DMS114 treated with DMSO at 0.1 percent for 48 hours (cell line): ENCODE data around the gene SRBD1.

ENCODE experiments used
- DNase-seq: peaks from one replicate; lab custom pipeline; 2025; ENCODE audit not compliant: unreplicated experiment; lab: John Stamatoyannopoulos, UW

Gene SRBD1

DNA sequence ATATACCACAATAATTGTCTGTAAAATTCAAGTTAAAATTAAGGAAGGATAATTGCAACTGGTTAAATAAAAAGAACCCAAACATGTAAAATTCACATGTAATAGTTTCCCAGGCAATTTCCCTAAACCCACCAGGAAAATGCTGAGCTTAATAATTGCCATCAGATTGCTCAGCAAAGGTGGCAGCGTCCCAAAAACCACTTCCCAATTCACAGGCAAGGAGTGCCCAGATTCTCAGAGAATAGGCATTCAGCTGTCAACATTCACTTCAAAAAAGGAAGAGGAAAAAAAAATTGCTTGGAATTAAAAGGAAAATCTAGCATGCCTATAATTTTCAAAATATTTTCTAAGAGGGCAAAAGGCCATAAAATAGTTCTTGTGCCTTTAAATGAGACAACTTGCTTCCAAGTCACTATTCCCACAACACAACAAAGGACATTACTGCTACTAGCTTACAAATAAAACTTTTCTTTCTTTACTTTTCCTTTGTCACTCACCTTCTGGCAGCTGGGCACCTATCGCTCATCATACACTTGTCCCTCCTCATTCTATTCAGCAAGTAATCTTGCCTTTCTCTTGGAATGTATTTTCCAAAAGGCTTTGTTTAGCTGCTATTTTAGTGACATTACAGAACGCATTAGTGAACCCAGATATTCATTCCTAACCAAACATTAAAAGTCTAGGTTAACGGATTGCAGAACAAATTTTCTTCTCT is 15.2 kb downstream of the SRBD1 start:
- no peak for DNase-seq

- no peak for DNase-seq
Measured at GRCh38 chr2:45591073-45591472, 20.0 kb downstream of the SRBD1 start.

- no peak for DNase-seq
Measured at GRCh38 chr2:45588158-45588829, 22.8 kb downstream of the SRBD1 start.

- no peak for DNase-seq
Measured at GRCh38 chr2:45586600-45586999, 24.5 kb downstream of the SRBD1 start.

- peak; percentile 33 for DNase-seq
Measured at GRCh38 chr2:45585267-45585861, 25.7 kb downstream of the SRBD1 start.

DNA sequence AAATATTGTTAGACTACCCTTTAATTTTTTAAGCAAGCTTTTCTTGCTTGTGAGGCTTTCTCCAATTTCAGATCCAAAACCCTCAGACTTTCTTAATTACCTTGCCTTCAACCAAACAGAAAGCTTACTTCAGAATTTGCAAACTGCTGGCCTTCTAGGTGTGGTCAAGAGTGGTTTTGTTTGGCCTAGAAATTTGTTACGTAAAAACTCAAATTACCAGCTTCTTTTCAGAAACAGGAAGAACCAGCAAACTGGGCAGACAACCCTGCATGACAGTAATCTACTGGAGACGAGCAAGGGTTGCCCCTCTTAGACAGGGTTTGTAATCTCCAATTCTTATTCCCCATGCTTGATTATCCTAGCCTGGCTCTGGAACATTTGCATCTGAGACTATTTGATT is 27.1 kb downstream of the SRBD1 start:
- no peak for DNase-seq

DNA sequence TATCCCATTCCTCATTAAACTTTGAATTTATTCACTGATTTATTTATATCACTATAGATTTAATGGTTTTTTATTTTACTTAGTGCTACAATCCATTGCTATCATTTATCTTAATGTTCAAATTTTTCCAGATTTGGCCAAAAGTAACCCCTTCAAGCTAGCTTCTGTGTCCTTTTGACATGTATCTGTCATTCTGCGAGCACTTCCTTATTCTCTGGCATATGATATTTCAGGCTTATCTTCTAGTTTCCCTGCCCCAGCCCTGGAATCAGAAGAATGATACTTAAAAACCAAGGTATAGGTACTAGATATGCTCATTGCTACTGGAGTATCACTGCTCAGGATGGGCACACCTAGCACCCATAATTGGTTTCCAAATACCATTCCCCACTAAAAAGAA is 28.5 kb downstream of the SRBD1 start:
- no peak for DNase-seq

DNA sequence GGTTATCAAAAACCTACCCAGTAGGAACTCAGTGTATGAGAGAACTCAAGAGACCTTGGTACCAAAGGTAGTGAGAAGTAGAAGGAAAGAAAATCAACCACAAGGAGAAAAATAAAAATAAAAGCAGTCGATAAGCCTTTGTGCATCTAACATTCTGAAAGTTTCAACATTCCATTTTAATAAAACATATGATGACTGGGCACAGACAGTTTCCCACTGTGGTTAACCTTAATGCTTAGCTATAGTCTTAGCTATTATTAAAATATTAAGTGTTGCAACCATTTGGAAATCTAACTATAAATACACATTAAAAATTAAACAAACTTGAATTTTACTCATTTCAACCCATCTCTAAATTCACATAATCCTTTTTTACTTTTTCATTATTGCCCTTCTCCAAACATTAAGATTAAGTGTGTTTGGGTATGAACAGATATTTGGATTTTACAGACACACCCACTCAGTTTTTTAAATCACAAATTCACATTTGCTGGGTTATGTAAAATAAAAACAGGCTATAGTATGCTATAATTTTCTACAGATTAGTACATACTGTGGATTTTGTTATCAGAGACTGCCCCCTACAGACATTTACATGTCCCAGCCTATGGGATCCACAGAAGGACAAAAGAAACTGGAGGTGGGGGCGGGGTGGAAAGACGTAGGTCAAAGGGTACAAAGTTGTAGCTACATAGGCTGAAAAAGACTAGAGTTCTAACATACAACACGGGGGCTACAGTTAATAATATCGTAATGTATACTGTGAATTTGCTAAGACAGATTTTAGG is 32.8 kb downstream of the SRBD1 start:
- DNase-seq = no peak

- DNase-seq = no peak
Measured at GRCh38 chr2:45577441-45577840, 33.6 kb downstream of the SRBD1 start.

DNA sequence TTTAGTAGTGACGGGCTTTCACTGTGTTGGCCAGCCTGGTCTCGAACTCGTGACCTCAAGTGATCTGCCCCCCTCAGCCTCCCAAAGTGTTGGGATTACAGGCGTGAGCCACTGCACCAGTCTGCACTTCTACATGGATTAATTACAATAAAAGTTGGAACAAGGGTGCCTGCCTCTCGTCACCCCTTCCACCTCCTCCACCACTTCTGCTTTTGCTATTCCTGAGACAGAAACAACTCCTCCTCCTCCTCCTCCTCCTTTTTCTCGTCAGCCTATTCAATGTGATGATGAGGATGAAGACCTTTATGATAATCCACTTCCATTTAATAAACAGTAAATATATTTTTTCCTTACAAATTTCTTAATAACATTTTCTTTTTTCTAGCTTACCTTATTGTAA is 35.2 kb downstream of the SRBD1 start:
- no peak for DNase-seq

GRCh38 chr2:45572979-45573378 is 38.1 kb downstream of the SRBD1 start:
- DNase-seq = no peak

DNA sequence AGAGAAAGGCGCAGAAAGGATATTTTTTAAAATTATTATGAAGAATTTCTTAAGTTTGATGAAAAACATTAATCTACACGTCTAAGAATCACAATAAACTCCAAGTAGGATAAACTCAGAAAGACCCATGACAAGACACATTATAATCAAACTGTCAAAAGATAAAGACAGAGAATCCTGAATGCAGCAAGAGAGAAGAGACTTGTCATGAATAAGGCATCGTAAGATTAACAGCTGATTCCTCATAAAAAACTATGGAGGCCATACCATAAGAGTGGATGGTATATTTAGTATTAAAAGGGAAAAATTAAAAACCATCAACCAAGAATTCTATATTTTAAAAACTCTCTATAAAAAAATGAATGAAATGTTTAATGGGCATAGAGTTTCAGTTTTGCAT is 39.1 kb downstream of the SRBD1 start:
- no peak for DNase-seq

DNA sequence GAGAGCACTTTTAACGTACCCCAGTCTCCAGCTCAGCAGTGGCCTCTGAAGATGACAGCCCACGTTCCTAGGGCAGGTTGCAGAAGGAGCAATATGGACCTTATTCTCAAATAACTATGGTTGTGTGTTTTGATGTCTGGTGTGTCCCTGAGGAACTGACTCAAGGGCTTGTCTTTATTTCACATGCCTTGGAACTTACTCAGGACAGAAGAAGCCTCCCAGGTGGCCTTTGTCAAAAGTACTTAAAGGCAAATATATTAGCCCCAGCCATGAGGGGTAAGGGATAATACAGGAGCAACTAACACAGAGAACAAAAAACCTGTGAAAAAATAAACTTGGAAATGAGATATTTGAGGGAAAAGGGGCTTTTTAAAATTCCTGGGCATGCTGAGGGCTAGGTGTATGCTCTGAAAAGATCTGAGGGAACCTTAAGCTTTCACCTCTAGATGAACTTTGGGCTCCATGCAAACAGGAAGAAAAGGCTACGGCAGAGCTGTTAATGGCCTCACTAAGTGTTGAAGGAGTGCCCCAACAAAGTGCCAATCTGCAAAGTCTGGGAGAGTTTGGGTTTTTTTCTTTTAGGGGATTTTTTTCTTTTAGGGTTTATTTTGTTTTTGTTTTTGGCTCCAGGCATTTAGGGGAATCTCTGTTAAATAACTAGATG is 40.3 kb downstream of the SRBD1 start:
- DNase-seq = no peak

DNA sequence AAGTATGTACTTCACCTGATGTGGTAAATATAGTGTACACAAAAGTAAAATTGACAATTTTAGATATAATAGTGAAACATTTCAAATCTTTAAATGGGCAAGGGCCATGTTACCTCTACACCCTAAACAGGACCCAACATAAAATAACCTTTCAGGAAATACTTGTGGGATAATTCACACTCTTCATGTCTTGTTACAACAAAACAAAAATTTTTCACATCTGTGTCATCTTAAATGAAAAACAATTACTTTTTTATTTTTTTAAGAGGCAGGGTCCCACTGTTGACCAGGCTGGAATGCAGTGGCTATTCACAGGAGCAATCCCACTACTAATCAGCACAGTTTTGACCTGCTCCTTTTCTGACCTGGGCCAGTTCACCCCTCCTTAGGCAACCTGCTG is 42.1 kb downstream of the SRBD1 start:
- no peak for DNase-seq

DNA sequence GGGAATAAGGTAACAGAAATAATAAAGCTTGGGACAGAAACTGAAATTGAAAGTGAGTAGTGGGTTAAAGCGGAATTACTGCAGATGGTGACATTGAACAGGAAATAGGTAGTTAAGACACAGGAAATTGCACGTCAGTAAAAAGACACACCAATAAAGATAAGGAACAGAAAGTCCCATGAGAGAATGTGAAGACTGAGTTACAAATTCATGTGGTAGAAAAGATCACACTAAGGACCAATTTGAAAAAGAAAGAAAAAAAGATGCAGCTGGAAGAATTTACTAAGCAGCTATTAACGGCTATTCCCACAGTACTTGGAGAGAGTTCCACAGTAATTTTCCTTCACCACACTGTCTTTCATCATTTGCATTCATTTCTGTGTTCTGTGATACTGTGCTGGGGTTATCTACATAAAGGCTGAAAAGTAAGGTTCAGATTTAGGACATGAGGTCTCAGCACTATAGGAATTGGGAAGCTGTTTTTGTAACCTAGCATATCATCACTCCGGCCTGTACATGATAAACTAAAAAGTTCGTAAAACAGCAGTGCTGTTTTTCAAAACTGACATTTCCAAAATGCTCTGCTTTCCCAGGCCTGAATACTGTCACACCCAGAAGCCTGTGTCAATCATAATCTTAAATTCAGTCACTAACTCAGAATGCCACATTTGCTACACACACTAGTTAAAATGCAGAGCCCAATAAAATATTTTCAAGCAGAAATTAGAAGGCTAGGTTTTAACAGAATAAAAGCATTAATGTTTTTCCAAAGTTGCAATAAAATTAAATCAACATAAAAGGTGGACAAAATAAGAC is 42.9 kb downstream of the SRBD1 start:
- no peak for DNase-seq

GRCh38 chr2:45567288-45567963 is 43.6 kb downstream of the SRBD1 start:
- DNase-seq = no peak

DNA sequence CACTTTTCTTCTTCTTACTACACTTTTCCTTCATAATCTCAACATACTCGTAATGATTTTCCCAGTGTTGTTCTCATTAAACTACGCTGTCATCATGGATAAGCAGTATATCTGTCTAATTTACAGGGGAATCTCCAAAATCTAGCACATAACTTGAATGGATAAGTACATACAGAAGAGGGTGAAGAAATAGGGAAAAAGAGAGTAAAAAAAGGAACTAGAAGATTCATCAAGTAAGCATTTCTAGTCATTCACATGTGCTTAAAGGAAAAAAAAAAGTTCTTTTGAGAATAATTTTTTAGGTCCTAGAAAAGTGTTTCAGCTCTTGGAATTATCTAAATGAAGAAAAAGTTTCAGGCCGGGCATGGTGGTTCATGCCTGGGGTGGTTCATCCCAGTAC is 51.6 kb downstream of the SRBD1 start:
- no peak for DNase-seq

GRCh38 chr2:45554742-45555140 is 56.3 kb downstream of the SRBD1 start:
- no peak for DNase-seq

DNA sequence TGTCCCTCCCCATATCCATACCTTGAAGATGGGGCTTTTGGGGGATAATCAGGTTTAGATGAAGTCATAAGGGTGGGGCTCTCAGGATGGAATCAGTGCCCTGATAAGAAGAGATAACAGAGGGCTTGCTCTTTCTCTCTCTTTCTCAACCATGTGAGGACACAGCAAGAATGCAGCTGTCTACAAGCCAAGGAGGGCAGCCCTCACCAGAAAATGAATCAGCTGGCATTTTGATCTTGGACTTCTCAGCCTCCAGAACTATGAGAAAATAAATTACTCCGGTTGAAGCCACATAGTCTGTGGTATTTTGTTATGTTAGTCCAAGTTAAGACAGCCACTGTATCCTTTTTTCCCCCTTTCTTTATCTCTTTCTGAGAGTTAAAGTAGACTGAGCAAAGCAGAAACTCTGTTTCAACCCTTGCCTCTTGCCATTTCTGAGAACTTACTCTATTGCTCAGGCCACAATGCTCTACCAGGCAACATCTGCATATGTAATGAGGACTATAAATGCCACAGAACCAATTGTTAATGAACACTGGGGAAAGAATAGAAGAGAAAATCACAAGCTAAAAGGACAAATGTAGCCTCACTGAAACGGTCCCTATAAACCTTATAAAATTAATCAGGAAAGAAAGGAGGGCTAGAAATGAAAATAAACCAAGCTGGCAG is 56.9 kb downstream of the SRBD1 start:
- DNase-seq = no peak
